SK-N-SH (cell line): ENCODE results near the gene ATP2A3. TPM values are rescaled to one million over a fixed set of nuclear protein-coding genes. Genes with fewer than 3 reads are reported as not detected.

Experiments
- CTCF ChIA-PET: fragments of 300-600, 350-600 bp; formaldehyde crosslinking; extraction: SDS; loops from one replicate; lab custom pipeline; 2021; lab: Yijun Ruan, JAX
- POLR2A ChIA-PET: fragments of 350-600 bp; sonication (Branson Sonifier 250); formaldehyde crosslinking; extraction: SDS; loops from one replicate; lab custom pipeline; 2020; ENCODE audit warnings: antibody characterized with exemption, inconsistent platforms; lab: Yijun Ruan, JAX
- DNase-seq: peaks from one replicate; pipeline ENCODE4 v3.0.0; 2012
- H2AFZ ChIP-seq: fragments of 200-600 bp; sonication (generic); 2 replicates; pipeline ENCODE4 v1.8.1; 2016; ENCODE audit warnings: antibody characterized with exemption, mild to moderate bottlenecking, low read depth
- H3F3A ChIP-seq: fragments of 200-600 bp; sonication (generic); replicated peaks from 2 replicates; pipeline ENCODE3; 2016; ENCODE audit warnings: antibody characterized with exemption, mild to moderate bottlenecking; ENCODE audit not compliant: insufficient read depth
- H3K27ac ChIP-seq, 2 experiments: fragments of 200-500 bp in 1 of 2; fragments of 200-600 bp in 1 of 2; sonication (Bioruptor generic) in 1 of 2; sonication (generic), shearing (Covaris generic) in 1 of 2; 2 replicates each; pipeline versions ENCODE4 v1.5.1 to v1.6.1; 2014 to 2016; ENCODE audit warnings: low read depth in 2 of 2, inconsistent platforms in 1 of 2, low read length in 1 of 2, mild to moderate bottlenecking in 1 of 2, mixed read lengths in 1 of 2
- H3K27me3 ChIP-seq: fragments of 200-600 bp; sonication (generic), shearing (Covaris generic); 2 replicates; pipeline ENCODE4 v1.6.1; 2016; ENCODE audit warnings: mixed run types; ENCODE audit not compliant: insufficient read depth
- H3K36me3 ChIP-seq, 2 experiments: fragments of 200-500 bp in 1 of 2; fragments of 200-600 bp in 1 of 2; sonication (Bioruptor generic) in 1 of 2; sonication (generic) in 1 of 2; replicated peaks in 1 of 2; 2 replicates each; pipeline versions ENCODE3 to v1.5.1; 2014 to 2016; ENCODE audit warnings: low read length in 1 of 2, mild to moderate bottlenecking in 1 of 2; ENCODE audit not compliant: insufficient read depth in 2 of 2, control insufficient read depth in 1 of 2
- H3K4me1 ChIP-seq, 2 experiments: fragments of 200-500 bp in 1 of 2; fragments of 200-600 bp in 1 of 2; sonication (Bioruptor generic) in 1 of 2; sonication (generic), shearing (Covaris generic) in 1 of 2; 2 replicates each; pipeline versions ENCODE4 v1.5.1 to v1.6.1; 2014 to 2016; ENCODE audit warnings: low read depth in 1 of 2, low read length in 1 of 2, mixed run types in 1 of 2; ENCODE audit not compliant: insufficient read depth in 2 of 2, control insufficient read depth in 1 of 2
- H3K4me2 ChIP-seq: fragments of 200-600 bp; sonication (generic), shearing (Covaris generic); 2 replicates; pipeline ENCODE4 v1.6.1; 2017; ENCODE audit warnings: mixed run types
- H3K4me3 ChIP-seq, 2 experiments: fragments of 200-500 bp in 1 of 2; fragments of 200-600 bp in 1 of 2; sonication (Bioruptor generic) in 1 of 2; sonication (generic), shearing (Covaris generic) in 1 of 2; 2 replicates each; pipeline versions ENCODE4 v1.5.1 to v1.8.1; 2014 to 2016; ENCODE audit warnings: low read depth in 2 of 2, inconsistent platforms in 1 of 2, low read length in 1 of 2, mild to moderate bottlenecking in 1 of 2, mixed read lengths in 1 of 2, moderate library complexity in 1 of 2
- H3K79me2 ChIP-seq: fragments of 200-600 bp; sonication (generic); 2 replicates; pipeline ENCODE4 v1.8.1; 2017; ENCODE audit warnings: mild to moderate bottlenecking; ENCODE audit not compliant: insufficient read depth
- H3K9ac ChIP-seq: fragments of 200-600 bp; sonication (generic); 2 replicates; pipeline ENCODE4 v1.6.1; 2017; ENCODE audit warnings: mixed run types
- H3K9me2 ChIP-seq: fragments of 200-600 bp; sonication (generic); 2 replicates; pipeline ENCODE4 v1.6.1; 2017; ENCODE audit warnings: mixed run types
- H3K9me3 ChIP-seq: fragments of 200-600 bp; sonication (generic); 2 replicates; pipeline ENCODE4 v1.6.1; 2017; ENCODE audit warnings: mixed run types, mild to moderate bottlenecking, moderate library complexity
- H4K20me1 ChIP-seq: fragments of 200-600 bp; sonication (generic); 2 replicates; pipeline ENCODE4 v1.6.1; 2017; ENCODE audit warnings: mild to moderate bottlenecking, mixed run types; ENCODE audit not compliant: insufficient read depth
- CTCF ChIP-seq: fragments of 200-600 bp; sonication (generic); IDR thresholded peaks from 2 replicates; pipeline ENCODE4 v1.6.1; 2017; ENCODE audit warnings: antibody characterized with exemption, mild to moderate bottlenecking, moderate library complexity
- EP300 ChIP-seq, 2 experiments: IDR thresholded peaks; 2 replicates each; pipeline versions ENCODE4 v1.4.0 to v1.6.1; 2012; ENCODE audit warnings: borderline replicate concordance in 1 of 2, low read depth in 1 of 2, low read length in 1 of 2
- GABPA ChIP-seq: IDR thresholded peaks from 2 replicates; pipeline ENCODE4 v1.4.0; 2012; ENCODE audit warnings: low read depth, mild to moderate bottlenecking
- MEF2A ChIP-seq: IDR thresholded peaks from 2 replicates; pipeline ENCODE4 v1.4.0; 2012; ENCODE audit warnings: low read depth, borderline replicate concordance
- PBX3 ChIP-seq: IDR thresholded peaks from 2 replicates; pipeline ENCODE4; 2012
- RAD21 ChIP-seq: IDR thresholded peaks from 2 replicates; pipeline ENCODE4 v1.6.1; 2012; ENCODE audit warnings: mild to moderate bottlenecking, low read length
- SMC3 ChIP-seq: IDR thresholded peaks from 2 replicates; pipeline ENCODE4 v1.6.1; 2012; ENCODE audit warnings: low read depth, low read length, improper control_type of control experiment
- WGBS: methylation state at CpG from one replicate; pipeline ENCODE4 v1.1.6; 2017; ENCODE audit warnings: low lambda C conversion rate; 5-methylcytosine and 5-hydroxymethylcytosine counted together
- polyA plus RNA-seq, 3 experiments: library from polyadenylated mRNA; depleted of rRNA; stranded (reverse); fragments of >200 nt; gene quantifications; 2 replicates each; pipeline ENCODE4 v1.2.3, GENCODE V29; 2012
- TF ChIP-seq, protein P1 (sequence below): IDR thresholded peaks from 2 replicates; pipeline ENCODE4 v1.4.0; 2012; ENCODE audit warnings: low read depth, borderline replicate concordance

The ATP2A3 gene
- polyA plus RNA-seq, 1 of the 3 experiments (the other 2 are of a cell fraction) = 2.1 TPM

DNA sequence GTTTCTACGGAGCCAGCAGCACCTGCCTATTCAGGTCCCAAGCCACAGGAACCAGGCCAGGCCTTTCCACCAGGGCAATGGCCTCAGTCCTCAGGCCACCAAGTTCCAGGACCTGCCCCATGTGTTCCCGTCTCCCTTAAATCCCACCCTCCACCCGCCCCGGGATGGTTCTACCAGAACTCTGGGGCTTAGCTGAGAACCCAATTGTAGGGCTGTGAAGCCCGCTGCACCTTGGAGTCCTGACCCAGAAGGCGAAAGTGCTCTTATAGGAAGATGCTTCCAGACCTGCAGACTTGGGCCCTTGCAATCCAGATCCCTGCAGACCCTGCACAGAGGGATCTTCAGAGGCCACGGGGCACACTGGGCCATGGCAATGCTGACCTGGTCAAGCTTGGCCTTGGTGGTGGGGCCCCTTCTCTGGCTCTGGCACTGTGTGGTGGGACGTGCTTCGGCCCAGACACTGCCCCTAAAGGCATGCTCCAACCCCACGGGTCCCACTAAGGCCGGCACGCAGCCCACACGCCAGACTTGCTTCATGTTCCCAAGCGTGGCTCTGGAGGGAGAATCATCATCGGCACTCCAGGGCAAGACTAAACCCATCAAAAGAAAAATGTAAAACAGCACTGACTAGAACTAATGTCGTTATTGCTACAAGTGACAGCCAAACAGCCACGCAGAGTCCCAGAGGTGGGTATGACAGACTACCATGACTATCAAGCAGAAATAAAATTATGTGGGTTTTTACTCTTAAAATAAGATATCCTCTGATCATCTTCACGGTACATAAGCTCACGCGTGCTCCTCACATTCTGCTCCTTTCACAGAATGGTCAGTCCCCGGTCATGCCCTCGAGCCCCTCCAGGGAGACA lies 41.3 kb upstream of the ATP2A3 start (continued):
- TF ChIP-seq PBX3 (no peak), EP300 (IDR thresholded peaks at IDR 0.05; ENCODE audit: borderline replicate concordance in 1 of 2, low read depth in 1 of 2, low read length in 1 of 2) (no peak), SMC3 (no peak), GABPA (no peak), MEF2A (no peak)

DNA sequence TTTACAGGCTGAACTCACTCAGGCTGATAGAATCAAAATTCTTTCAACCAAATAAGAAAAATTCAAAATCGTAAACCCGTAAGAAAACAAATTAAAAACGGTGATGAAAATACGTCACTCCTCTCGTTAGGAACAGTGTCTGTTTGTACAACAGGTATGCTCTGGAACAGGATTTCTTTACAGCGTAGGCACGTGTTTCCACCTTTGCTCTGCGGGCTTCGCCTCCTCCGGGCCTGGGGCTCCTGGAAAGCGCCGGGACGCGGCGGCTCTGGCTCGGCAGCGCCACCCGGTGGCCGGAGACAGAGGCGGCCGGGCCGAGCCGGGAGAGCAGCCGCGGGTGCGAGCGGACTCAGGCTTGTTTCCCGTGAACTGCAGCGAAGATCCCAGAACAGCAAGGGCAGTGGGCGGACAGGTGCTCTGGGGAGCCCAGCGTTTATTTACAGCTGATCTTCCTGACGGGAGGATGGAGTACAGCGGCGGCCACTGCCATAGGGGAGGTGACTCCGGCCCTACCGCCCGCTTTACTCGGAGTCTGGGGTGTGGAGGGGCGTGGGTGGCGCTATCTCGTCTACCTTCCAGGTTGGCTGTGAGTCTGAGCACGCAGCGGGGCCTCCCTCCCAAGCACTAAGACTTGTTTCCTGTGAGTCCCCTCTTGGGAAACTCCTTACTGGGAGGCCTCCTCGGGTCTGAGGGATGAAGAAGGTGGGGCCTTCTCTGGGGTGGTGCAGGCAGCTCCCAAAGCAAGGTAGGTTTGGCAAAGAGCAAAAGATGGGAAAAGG lies 40.5 kb upstream of the ATP2A3 start:
- CTCF ChIA-PET = interaction anchor here (0.6 to 6.0 kb wide), 16 partner anchors 9 to 1002 kb away, joined by 3 to 49 read pairs (median 4); partner anchors contain the start of genes ATP2A3 and P2RX1

More for the DNA sequence above, 40.5 kb upstream of the ATP2A3 start:
- Histone ChIP-seq H3K79me2 (no peaks in the 10 kb centered on the region), H3K4me2 (no peak overlapping the region), H3K9me2 (no peaks in the 10 kb centered on the region), H3K4me3 (no peak overlapping the region), H3K9ac (no peak overlapping the region), H3K36me3 (peaks cover 14 to 42% of the 10 kb centered on the region in 2 experiments), H3K4me1 (peaks cover 0 to 2% of the 10 kb centered on the region in 2 experiments; a peak in 1 of 4 replicates), H3K27me3 (no peaks in the 10 kb centered on the region), H2AFZ (no peak overlapping the region), H4K20me1 (no peaks in the 10 kb centered on the region), H3K27ac (no peak overlapping the region), H3K9me3 (no peaks in the 10 kb centered on the region), H3F3A (no peaks in the 10 kb centered on the region)
- peak; percentile 59 for TF ChIP-seq SMC3
- TF ChIP-seq RAD21 = peak; percentile 67
- peak; percentile 68 for TF ChIP-seq CTCF
- TF ChIP-seq, protein P1, sequence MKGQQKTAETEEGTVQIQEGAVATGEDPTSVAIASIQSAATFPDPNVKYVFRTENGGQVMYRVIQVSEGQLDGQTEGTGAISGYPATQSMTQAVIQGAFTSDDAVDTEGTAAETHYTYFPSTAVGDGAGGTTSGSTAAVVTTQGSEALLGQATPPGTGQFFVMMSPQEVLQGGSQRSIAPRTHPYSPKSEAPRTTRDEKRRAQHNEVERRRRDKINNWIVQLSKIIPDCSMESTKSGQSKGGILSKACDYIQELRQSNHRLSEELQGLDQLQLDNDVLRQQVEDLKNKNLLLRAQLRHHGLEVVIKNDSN = no peak
- DNase-seq = peak; percentile 88
- POLR2A ChIA-PET = no interaction called here
- WGBS = 72% methylated on average over 30 of the region's 44 CpGs
